CD4-positive, alpha-beta T cell treated with Interferon gamma for 1 hour (primary cell): ENCODE results near the gene STMN3.
"Not testable (repeated sequence)": the region's sequence is repeated elsewhere in the genome, so short reads cannot be mapped to it uniquely, and the experiment has no call there.

Experiments used
- DNase-seq: peaks from one replicate; pipeline ENCODE4 v3.0.0-alpha.2; 2020

Gene STMN3

DNA sequence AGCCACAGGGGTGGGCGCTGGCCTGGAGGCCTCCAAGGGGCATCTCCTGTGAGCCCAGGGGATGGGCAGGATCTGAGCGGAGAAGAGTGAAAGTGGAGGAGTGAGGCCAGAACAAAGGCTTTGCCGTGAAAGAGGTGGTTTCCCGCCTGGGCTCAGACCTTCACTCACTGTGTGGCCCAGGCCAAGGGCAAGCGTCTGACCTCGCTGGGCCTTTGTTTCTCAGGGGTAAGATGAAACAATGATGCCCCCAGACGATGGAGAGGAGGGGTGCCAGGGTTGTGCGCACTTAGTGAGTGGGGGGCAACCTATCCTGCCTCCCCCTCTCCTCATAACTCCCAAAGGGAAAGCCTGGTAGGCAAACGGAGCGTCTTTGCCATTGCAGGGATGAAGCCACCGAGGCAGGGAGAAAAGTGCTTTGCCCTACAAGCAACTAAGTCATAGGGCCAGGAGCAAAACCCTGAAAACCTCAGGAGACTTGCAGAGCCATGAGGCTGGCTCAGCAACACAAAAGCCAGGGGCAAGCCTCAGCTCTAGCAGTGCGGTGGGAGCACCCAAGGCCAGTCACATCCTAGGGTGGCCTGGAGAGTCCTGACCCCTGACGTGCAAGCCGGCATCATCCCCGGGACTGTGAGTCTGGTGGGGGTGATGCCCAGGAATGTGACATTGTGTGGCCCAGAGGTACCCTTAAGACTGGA, 897 bp upstream of the STMN3 start:
- no peak for DNase-seq

DNA sequence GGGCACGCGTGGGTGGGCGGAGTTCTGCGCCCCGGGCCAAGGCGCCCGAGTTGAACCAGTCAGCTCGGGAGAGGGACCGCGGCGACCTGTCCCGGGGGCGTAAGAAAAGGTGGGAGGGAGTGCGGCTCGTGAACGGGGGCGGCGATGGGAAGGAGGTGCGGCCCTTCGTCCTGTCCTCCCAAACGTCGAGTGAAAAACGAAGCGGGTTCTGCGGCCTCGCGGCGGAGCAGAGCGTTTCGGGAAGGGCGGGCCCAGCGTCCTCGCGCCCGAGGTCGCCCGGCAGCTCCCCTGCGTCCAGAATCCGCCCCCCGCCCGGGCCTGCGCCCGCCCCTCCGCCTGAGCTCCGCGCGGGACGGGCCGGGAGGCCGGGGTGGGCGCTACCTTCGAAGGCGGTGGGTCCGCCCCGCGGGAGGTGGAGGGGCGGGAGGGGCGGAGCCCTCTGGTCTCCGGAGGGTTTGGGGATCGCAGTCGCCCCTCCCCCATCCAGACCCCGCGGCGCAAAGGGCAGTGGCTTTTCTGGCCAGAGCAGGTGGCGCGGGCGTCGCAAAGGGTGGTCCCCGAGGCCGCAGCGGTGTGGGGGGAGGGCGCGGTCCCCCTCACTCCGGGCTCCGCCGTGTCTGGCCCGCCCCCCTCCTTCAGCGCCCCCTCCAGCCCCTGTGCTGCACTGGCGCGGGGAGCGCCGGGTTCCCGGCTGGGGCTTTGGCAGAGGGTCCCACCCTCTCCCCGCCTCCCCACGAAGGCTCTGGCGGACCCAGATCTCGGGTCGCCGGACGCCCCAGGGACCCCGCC, 838 bp downstream of the STMN3 start:
- no peak for DNase-seq

DNA sequence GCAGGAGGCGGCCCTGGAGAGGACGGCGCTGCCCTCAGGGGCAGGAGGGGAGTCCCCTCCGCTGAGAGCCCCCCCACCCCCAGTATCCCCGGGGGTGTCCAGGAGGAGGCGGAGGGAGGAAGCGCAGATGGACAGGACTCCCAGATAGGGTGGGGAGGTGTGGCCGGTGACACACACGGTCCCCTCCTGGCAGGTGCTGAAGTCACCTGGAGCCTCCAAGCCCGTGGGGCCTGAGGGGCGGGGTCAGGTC, 1.4 kb downstream of the STMN3 start:
- DNase-seq: no peak

DNA sequence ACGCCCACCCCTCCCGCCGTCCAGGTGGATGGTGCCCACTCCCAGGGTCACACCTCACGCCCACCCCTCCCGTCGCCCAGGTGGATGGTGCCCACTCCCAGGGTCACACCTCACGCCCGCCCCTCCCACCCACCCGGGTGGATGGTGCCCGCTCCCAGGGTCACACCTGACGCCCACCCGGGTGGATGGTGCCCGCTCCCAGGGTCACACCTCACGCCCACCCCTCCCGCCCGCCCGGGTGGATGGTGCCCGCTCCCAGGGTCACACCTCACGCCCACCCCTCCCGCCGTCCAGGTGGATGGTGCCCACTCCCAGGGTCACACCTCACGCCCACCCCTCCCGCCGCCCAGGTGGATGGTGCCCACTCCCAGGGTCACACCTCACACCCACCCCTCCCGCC, 2.7 kb downstream of the STMN3 start:
- DNase-seq: not testable (repeated sequence)

DNA sequence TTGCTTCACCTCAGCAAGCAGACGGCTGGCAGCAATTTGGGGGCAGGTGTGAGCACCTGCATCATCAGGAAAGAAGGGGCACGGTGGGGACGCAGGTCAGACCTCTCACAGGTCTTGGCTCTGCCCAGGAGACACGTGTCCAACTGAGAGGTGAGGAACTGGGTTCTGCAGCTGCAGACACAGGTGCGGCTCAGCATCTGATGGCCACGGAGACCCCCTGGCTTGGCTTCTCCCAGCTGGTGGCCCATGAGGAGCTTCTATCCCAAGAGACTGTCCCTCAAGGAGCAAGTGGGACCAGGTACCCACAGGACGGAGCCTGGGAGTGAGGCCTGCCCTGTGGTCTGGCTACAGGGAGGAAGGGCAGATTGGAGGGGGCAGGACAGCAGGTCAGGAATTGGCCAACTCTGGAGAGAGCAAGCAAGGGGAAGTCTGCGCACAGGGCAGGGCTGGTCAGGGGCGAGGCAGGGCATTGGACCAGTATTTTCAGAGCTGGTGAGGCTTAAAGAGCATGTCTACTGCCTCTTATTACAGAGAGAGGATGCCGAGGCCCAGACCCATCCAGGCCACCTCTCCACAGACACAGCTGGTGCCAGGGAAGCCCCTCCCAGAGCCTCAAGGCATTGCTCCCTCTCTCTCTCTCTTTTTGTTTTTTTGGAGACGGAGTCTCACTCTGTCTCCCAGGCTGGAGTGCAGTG, 4.2 kb downstream of the STMN3 start:
- no peak for DNase-seq

DNA sequence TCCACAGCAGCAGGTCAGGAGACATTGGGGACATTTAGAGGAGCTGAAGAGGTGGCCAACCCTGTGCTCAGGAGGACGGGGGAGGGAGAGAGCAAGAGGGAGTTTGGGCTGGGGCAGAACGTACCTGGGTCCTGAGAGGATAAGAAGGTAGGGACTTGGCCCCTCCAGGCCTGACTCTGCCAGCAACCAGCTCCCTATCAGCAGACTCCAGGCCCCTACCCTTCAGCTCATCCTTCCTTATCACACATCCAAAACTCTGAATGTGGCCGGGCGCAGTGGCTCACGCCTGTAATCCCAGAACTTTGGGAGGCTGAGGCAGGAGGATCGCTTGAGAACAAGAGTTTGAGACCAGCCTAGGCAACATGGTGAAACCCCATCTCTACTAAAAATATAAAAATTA, 5.0 kb downstream of the STMN3 start:
- no peak for DNase-seq

DNA sequence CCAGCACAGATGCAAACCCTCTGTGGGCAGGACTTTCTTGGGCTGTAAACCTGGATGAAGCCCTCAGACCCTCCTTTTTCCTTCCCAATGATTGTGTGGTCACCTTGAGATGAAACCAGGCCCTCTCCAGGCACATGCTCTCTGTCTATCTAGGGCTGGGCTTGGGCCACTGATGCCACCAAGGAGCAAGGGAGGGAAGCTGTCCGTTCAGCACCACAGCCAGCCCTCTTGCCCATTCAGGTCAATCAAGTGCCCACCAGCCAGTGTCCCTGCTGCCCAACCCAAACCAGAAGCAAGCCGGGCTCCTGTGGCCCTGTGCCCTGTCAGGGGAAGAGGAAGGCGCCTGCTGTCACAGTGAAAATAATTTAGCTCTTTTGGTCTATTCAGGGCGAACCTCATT, 8.0 kb downstream of the STMN3 start:
- DNase-seq: no peak

DNA sequence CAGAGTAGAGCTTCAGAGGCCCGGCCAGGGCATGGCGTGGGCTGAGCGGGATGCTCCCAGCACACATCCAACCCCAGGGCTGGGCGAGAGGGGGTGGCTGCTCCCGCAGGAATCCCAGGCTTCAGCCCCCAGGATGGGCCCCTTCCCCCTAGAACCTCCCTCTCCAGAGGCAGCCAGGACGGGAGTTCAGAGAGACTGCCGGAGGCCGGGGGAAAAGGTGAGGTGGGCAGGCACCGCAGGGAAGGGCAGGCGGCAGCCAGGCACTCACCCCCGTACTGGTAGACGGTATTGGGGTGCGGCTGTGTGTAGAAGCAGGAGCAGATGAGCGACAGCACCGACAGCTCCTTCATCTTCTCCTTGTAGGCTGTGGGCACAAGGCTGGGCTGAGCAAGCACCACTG, 9.3 kb downstream of the STMN3 start:
- no peak for DNase-seq

DNA sequence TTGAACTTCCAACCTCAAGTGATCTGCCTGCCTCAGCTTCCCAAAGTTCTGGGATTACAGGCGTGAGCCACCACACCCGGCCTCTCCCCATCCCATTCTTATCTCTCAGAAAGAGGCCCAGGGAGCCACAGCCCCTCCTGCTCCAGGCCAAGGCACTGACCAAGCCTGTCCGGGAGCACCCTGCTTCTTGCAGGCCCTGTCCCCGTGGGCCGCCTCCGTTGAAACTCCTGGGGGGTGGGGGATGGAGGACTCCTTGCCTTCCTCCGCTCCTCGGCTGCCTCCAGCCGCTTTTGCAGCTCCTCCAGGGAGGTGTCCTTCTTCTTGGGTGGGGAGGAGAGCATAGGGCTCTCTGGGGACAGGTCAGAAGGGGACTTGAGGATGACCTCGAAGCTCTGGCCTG, 9.7 kb downstream of the STMN3 start:
- no peak for DNase-seq

DNA sequence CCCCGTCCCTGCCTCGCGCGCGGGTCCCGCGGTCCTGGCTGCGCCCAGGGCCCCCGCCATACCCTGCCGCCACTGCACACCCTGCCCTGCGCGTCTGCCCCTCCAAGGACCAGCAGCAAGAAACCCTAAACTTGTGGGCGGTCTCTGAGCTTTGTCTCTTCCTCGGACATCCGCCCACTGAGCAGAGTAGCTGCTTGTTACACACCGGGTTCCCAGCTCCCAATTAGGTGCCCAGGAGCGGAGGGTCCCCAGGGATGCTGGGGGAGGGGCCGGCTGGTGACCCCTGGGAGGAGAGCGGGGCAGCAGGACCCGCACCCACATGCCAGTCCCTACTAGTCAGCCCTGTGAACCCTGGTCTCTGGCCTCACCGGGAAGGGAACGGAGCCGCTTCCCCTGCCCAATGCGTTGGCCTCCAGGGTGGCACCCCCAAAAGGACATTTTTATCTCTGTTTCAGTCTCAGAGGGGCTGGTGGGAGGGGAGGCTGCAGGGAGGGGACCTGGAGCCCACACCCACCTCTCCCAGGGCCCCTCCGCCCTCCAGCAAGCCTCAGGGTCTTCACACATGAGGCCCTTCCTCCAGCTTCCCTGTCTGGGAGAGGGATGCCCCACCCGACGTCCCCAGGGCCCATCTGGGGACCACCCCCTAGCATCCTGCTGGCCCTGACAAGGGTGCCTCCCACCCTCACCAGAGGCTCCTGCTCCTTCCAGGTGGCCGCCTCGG, 10.5 kb downstream of the STMN3 start:
- DNase-seq: no peak

DNA sequence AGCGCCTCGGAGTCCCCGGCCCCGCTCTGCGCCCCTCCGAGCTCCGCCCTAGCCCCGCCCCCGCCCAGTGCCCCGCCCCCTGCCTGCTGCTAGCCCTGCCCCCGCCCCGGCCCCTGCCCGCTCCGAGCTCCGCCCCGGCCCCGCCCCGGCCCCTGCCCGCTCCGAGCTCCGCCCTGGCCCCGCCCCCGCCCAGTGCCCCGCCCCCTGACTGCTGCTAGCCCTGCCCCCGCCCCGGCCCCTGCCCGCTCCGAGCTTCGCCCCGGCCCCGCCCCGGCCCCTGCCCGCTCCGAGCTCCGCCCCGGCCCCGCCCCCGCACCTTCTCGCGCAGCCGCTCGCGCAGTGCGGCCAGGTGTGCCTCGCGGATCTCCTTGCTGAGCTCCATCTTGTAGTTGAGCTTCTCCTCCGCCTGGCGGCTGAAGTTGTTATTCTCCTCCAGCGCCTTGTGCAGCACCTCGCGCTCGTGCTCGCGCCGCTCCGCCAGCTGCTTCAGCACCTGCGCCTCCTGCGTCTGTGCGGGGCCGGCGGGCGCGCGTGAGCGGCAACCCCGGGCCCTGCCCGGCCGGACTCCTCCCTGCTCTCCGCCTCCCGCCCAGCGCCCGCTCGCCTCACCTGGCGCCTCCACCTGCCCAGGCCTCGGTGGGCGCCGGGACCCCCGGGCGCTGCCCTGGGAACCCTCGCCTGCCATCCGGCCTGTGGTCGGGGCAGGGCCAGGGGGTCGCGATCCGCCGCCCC, 11.3 kb downstream of the STMN3 start:
- peak; percentile 97 for DNase-seq

DNA sequence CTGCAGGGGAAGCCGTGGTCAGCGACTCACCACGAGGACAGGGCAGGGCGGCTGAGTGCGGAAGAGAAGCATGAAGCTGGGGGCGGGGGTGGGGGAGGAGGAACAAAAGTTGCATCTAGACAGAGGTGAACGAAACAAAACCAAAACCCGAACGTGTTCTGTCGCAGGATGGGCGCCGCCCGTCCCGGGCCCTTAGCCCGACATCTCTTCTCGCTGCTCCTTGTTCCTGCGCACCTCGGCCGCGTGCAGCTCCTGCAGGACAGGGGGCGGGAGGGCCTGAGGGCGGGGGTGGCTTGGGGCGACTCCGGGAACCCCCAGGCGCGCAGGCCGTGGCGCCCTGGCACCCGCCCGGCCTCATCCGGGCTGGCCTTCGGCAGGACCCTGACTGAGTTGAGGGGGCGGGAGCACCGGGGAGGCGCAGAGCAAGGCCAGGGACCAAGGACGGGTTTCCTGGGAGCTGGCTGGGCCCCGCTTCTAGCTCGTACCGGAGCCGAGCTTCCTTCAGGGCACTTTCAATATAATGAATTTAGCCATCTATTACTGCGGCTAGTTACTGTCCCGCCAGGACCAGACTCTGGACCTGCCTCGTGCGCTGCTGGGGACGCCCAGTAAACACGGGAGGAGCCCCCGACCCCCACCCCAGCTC, 12.0 kb downstream of the STMN3 start:
- DNase-seq: peak; percentile 53

DNA sequence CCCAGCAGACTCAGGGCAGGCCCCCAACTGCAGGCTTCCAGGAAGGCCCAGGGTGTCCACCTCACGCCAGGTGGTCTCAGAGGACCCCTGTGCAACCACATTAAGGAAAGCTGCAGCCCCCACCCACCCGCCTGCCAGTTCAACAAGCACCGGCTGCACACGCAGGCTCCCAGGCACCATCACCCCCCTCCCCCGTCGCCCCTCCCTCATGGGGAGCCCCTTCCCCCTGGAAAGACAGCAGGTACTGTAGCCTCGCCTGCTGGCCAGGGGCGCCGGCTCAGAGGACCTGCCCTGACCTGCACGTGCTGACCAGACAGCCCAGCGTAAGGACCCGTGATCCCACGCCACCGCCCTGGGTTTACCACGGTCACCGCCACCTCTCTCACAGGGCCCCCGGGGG, 12.5 kb downstream of the STMN3 start:
- not testable (repeated sequence) for DNase-seq

DNA sequence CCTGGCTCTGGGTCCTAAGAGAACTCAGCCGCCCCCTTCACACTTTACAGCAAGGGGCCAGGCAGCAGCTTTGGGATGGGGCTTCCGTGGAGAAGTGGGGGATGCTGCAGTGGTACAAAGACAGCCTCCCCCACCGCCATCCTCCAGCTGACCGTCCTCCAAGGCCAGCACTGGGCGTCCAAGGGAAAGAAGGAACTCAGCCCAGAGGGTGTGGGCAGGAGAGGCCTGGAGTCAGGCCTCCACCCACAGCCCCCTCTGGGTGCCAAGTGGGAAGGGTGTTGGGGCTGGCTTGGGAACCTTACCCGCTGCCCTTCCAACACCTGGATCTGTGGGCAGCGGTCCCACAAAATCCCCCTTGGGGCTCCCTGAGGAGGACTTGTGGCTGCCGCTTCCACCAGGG, 13.1 kb downstream of the STMN3 start:
- DNase-seq: no peak

DNA sequence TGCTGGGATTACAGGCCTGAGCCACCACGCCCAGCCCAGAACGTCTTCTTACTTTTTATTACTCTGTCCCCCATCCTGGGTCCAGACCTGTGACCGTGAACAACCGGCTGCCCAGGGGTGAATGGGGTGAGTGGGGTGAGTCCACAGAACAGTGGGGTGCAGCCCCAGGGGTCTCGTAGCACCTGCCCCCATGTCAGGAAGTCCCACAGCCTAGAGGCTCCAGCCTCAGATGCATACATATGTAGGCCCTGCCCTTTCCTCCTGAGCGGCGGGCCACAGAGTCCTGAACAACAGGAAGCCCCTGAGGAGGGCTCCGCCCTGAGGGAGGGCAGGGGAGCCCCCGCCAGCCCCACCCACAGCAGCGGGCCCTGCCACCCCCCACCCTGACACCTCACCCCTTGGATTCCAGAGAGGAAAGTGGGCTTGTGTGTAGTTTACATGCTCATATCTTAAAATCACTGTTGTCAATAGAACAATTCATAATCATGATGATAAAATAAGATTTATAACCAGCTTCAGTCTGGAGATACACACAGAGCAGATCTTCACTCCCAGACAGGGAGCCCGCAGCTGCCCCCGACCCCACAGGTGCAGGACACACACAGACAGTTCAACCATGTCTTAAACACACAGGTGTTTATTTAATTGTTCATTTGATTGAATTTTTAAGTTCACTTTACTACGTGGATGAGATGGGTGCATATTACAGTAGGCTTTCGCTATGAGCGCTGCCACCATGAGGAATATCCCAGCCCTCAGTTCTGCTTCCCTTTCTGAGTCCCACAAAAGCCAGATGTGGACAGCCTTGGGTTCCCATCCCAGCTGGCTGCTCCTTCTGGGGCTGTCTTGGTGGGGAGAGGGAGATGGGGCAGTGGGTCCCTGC, 13.9 kb downstream of the STMN3 start:
- DNase-seq: peak; percentile 83

DNA sequence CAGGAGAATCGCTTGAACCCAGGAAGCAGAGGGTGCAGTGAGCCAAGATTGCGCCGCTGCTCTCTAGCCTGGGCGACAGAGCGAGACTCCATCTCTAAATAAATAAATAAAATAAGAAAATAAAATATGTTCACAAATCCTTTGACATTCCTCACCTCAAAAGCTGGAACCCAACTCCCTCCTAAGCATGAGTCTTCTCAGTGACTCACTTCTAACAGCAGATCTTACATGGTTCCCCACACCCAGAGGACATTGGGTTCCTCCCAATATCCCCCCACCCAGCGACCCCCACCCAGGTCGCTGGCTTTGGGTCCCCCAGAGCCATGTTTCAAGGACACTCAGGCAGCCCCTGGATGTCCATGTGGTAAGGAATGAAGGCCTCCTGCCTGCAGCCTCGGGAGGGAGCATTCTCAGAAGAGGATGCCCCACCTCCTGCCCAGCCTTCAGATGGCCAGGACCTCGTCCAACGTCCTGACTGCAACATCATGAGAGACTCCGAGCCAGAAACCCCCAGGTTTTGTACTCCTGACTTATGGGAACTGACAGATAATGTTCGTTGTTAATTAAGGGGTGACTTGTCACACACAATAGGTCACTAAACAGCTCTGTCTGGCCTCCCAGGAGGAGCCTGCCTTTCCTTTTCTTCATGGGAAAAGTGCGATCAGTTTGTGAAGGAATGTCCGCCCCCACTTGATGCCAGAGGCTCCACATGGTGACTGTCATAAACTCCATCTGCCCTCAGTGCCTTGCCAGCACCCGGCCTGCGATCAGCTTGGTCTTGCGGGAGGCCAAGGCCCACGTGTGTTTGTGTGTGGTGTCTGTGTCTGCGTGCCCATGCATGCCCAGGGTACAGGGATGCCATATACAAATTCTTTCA, 16.2 kb downstream of the STMN3 start:
- DNase-seq: no peak

DNA sequence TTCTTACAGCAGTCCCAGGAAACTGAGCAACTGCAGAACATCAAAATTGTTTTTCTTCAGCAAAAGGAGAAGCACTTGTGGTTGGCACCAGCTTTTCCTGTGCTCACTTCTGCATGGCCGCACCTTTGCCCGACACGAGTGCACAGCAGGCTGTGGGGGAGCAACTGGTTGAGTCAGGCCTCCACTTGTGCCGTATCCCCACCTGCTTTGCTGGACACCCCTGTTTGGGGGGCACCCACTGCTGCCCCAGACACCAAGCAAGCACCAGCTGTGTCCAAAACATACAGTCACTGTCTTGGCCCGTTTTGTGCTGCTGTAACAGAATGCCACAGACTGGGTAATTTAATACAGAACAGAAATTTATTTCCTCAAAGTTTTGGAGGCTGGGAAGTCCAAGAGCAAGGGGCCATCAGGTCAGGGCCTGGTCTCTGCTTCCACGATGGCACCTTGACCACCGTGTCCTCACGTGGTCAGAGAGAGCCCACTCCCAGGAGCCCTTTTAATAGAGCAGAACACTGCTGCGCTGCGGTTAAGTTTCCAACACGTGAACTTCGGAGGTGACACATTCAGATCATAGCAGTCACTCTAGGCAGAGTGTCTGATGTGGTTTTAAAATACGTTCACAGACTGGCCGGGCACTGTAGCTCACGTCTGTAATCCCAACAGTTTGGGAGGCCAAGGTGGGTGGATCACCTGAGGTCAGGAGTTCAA, 17.6 kb downstream of the STMN3 start:
- DNase-seq: peak; percentile 85

DNA sequence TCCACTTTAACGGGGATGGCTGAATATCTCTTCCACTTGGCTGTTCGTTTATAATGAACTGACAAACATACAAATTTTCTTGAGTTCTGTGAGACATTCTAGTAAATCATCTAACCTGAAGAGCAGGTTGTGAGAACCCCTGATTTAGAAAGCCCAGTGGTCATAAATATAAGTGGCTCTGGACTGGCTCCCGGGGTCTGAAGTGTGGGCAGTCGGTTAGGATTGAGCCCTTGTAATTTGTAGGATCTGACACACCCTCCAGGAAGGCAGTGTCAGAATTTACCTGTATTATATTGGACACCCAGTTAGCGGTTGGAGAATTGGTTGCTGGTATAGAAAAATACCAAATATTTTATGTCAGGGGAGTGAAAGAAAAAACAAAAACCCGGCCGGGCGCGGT, 19.5 kb downstream of the STMN3 start:
- DNase-seq: no peak

DNA sequence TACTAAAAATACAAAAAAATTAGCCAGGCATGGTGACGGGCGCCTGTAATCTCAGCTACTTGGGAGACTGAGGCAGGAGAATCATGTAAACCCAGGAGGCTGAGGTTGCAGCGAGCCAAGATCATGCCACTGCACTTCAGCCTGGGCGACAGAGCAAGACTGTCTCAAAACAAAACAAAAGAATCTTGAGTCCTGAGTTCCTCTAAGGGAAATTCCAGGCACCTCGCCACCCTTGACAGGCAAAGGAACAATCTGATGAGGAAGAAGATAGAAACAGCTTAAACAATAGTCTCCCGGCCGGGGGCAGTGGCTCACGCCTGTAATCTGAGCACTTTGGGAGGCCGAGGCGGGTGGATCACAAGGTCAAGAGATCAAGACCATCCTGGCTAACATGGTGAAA, 21.8 kb downstream of the STMN3 start:
- DNase-seq: not testable (repeated sequence)

DNA sequence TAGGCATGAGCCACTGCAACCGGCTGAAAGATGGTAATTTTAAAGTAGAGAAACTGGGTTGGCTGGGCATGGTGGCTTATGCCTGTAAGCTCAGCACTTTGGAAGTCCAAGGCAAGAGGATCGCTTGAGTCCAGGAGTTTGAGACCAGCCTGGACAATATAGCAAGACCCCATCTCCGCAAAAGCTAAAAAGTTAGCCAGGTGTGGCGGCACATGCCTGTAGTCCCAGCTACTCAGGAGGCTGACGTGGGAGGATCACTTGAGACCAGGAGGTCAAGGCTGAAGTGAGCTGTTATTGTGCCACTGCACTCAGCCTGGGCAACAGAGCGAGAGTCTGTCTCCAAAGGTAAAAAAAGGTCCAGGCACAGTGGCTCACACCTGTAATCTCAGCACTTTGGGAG, 22.3 kb downstream of the STMN3 start:
- not testable (repeated sequence) for DNase-seq
